Fibroblast of pulmonary artery (primary cell): ENCODE measurements around the gene OR5K1.
A peak's percentile ranks its signal among the peaks of the same experiment; 100 is the strongest.

Experiments
- DNase-seq: peaks from one replicate; pipeline ENCODE4 v3.0.0-alpha.2; 2010; ENCODE audit warnings: low read depth
- H3K4me3 ChIP-seq: replicated peaks from 2 replicates; pipeline ENCODE4 v1.5.1; 2011; ENCODE audit warnings: low read depth, mild to moderate bottlenecking, control low read depth, low read length, moderate library complexity
- TF ChIP-seq, protein P1 (sequence below): IDR thresholded peaks from 2 replicates; pipeline ENCODE4 v1.5.1; 2011; ENCODE audit warnings: mild to moderate bottlenecking, control low read depth, low read length, inconsistent platforms; ENCODE audit errors: missing control alignments

The OR5K1 gene

DNA sequence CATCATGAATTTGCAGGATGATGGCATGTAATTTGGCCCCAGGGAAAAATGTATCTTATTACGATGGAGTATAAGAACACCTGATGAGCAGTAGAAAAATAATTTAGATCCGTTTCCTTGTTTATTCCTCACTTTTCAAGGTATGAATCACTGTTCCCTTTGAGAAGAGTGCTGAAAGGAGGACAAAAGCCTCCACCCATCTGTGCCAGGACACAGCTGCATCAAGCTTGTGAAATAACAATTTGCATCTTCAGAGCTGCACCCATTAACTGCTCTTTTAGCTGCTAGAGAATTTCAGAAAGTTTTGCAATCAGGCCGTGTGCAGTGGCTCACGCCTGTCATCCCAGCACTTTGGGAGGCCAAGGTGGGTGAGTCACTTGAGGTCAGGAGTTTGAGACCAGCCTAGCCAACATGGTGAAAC lies 50.1 kb downstream of the OR5K1 start:
- TF ChIP-seq, protein P1, sequence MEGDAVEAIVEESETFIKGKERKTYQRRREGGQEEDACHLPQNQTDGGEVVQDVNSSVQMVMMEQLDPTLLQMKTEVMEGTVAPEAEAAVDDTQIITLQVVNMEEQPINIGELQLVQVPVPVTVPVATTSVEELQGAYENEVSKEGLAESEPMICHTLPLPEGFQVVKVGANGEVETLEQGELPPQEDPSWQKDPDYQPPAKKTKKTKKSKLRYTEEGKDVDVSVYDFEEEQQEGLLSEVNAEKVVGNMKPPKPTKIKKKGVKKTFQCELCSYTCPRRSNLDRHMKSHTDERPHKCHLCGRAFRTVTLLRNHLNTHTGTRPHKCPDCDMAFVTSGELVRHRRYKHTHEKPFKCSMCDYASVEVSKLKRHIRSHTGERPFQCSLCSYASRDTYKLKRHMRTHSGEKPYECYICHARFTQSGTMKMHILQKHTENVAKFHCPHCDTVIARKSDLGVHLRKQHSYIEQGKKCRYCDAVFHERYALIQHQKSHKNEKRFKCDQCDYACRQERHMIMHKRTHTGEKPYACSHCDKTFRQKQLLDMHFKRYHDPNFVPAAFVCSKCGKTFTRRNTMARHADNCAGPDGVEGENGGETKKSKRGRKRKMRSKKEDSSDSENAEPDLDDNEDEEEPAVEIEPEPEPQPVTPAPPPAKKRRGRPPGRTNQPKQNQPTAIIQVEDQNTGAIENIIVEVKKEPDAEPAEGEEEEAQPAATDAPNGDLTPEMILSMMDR = no peak
- no peak overlapping the region for H3K4me3 ChIP-seq
- DNase-seq = peak; percentile 84

DNA sequence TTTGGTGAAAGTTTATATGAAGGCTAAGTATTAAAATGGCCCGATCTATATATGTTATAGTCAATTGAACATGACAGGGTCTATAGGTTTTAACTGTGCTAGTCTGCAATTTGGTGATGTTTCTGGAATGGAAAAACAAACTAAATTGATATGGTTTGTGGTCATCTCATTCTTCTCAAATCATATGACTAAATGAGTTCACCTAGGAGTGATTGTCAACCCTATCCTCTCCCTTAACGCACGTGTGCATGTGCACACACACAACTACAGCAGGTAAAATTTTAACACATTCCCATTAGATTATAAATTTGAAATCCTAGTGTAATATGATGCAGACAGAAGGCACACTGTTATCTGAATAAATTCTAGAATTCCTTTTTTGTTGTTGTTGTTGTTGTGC lies 50.7 kb downstream of the OR5K1 start:
- DNase-seq = no peak
- TF ChIP-seq, protein P1 = no peak
- no peak overlapping the region for H3K4me3 ChIP-seq

DNA sequence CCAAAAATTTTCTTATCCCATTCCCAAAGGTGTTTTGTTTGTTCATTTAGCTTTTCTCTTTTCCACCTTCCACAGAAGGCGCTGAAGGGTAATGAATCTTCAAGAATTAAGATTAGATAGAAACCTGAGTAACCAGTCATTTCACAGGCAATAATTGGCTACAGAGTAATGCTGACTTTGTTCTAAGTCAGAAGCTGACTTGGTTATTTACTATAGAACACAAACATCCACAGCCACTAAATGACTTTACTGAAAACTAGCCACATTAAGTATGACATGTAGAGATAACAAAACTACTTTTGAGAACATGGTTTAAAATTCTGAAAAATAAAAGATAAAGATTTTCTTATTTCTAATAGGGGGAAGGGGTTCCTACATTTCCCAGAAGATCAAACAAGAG lies 51.9 kb downstream of the OR5K1 start:
- TF ChIP-seq, protein P1 = no peak
- no peak for DNase-seq
- no peak overlapping the region for H3K4me3 ChIP-seq

DNA sequence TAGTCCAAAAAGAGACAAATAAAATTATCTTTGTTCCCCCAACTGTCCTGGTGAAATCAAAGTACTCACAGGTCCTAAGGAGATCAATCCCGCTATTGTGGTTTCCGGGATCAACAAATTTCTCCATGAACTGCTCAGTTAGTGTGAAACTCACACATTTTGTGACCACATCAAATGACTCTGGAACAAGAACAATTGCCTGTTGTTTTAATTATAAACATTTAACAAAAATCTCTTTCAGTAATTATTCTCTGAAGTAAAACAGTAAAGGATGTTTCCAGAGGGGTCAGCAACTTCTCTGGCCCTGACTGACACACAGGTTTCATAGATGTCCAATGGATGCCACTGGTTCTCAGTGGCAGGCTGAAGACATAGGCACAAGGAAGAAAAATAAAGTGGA lies 55.8 kb downstream of the OR5K1 start:
- TF ChIP-seq, protein P1 = no peak

DNA sequence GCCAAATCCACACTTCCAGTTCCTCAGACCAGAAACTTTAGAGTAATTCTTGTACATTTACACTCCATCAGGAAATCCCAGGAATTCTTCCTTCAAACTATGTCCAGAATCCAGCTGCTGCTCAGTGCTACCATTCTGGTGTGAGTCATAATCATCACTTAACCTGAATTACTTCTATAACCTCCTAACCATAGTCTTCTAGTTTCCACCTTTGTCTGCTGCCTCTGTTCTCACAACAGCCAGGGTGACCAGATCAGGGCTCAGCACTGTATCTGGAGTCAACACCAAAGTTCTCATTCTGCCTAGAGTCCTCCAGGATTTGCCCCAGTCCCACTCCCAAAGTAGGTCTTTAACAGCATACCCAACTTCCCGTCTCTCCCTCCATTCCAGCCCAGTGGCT lies 56.4 kb downstream of the OR5K1 start:
- H3K4me3 ChIP-seq = no peak overlapping the region
- DNase-seq = peak; percentile 11
- TF ChIP-seq, protein P1 = no peak

More for the DNA sequence above, 55.8 kb downstream of the OR5K1 start:
- no peak overlapping the region for H3K4me3 ChIP-seq
- no peak for DNase-seq

DNA sequence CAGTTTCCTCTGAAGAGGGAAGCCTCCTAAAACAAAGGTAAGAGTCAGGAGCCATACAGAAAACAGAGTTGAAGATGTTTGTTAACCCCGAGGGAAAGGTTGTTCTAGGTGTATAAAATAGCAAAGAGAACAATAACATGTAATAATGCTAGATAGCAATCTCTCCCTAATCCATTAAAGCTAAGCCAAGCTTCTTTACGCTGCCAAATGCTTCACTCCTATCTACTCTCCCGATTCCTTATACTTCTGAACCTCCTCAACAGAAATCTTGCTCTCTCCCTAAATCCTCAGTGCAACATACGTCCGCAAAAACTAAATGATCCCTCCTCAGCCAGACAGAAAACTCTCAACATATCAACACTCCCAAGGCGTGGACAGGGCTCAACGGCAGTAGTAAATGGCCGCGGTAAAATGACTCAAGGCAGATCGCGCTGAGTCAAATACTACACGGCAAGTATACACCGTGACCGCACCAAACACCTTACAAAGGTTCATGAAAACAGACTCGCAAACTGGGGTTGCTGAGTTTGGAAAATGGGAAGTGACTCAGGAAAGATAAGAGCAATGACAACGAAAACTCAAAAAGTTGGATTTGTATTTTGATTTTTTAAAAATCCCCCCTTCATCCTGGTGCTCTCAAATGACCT lies 59.0 kb downstream of the OR5K1 start:
- TF ChIP-seq, protein P1 = no peak
- DNase-seq = peak; percentile 62

More for the DNA sequence above, 59.0 kb downstream of the OR5K1 start:
- H3K4me3 ChIP-seq = peak overlapping the region; percentile 85
